Kidney epithelial cell (primary cell): ENCODE measurements around the gene CEACAM20. TPM values are rescaled to one million over a fixed set of nuclear protein-coding genes. Genes with fewer than 3 reads are reported as not detected.
"Not testable (repeated sequence)": the region's sequence is repeated elsewhere in the genome, so short reads cannot be mapped to it uniquely, and the experiment has no call there.

ENCODE experiments used
- DNase-seq: peaks from one replicate; pipeline ENCODE4 v3.0.0-alpha.2; 2010; ENCODE audit warnings: low read depth
- H3K27me3 ChIP-seq: 2 replicates; pipeline ENCODE4 v1.6.0; 2011; ENCODE audit warnings: low read length; ENCODE audit not compliant: control insufficient read depth, insufficient read depth
- H3K36me3 ChIP-seq: 2 replicates; pipeline ENCODE4 v1.5.1; 2011; ENCODE audit warnings: low read length; ENCODE audit not compliant: control insufficient read depth, insufficient read depth
- H3K4me3 ChIP-seq: 2 replicates; pipeline ENCODE4 v1.5.1; 2011; ENCODE audit warnings: low read depth, mild to moderate bottlenecking, control low read depth, low read length
- CTCF ChIP-seq: IDR thresholded peaks from 2 replicates; pipeline ENCODE4 v1.5.1; 2011; ENCODE audit warnings: mild to moderate bottlenecking, moderate library complexity, low read length, control low read depth, inconsistent platforms; ENCODE audit not compliant: insufficient read depth, poor library complexity, severe bottlenecking
- total RNA-seq: library from RNA; depleted of rRNA; stranded (reverse); fragments of >200 nt; gene quantifications from 2 replicates; pipeline ENCODE4 v1.2.3, GENCODE V29; 2015

The CEACAM20 gene
- total RNA-seq, 1 donor from 2014 or later, result not detected

- TF ChIP-seq CTCF, result no peak
- no peak for DNase-seq
- Histone ChIP-seq H3K27me3 (no peaks in the 10 kb centered on the region), H3K4me3 (no peak overlapping the region), H3K36me3 (no peaks in the 10 kb centered on the region)
These were observed 14.6 kb upstream of the CEACAM20 start for GRCh38 chr19:44544031-44544430.

- H3K36me3 ChIP-seq, result no peaks in the 10 kb centered on the region
- DNase-seq, result no peak
- H3K27me3 ChIP-seq, result no peaks in the 10 kb centered on the region
- no peak for TF ChIP-seq CTCF
- no peak overlapping the region for H3K4me3 ChIP-seq
These were observed 13.2 kb upstream of the CEACAM20 start for GRCh38 chr19:44542671-44543070.

GRCh38 chr19:44540736-44541135 lies 11.3 kb upstream of the CEACAM20 start:
- no peaks in the 10 kb centered on the region for H3K27me3 ChIP-seq
- H3K36me3 ChIP-seq, result no peaks in the 10 kb centered on the region
- DNase-seq, result no peak
- no peak for TF ChIP-seq CTCF
- no peak overlapping the region for H3K4me3 ChIP-seq

- Histone ChIP-seq H3K27me3 (no peaks in the 10 kb centered on the region), H3K4me3 (no peak overlapping the region), H3K36me3 (no peaks in the 10 kb centered on the region)
- TF ChIP-seq CTCF, result no peak
- no peak for DNase-seq
These were observed 10.5 kb upstream of the CEACAM20 start for GRCh38 chr19:44539991-44540390.

- DNase-seq, result no peak
- no peak for TF ChIP-seq CTCF
These were observed 9.9 kb upstream of the CEACAM20 start for GRCh38 chr19:44539236-44539826.

GRCh38 chr19:44535361-44535760 lies 5.9 kb upstream of the CEACAM20 start:
- H3K36me3 ChIP-seq, DNase-seq, H3K27me3 ChIP-seq, H3K4me3 ChIP-seq: not testable (repeated sequence)

More at GRCh38 chr19:44539236-44539826, 9.9 kb upstream of the CEACAM20 start:
- H3K4me3 ChIP-seq, result no peak overlapping the region
- H3K36me3 ChIP-seq, result no peaks in the 10 kb centered on the region
- H3K27me3 ChIP-seq, result no peaks in the 10 kb centered on the region
